ENCODE results near the gene MRPL12. TPM values are rescaled to one million over a fixed set of nuclear protein-coding genes. Genes with fewer than 3 reads are reported as not detected.

Gene MRPL12
- total RNA-seq, 4 donors from 2014 or later, result 26.1 to 63.3 (median 35.8) TPM

- TF ChIP-seq POLR2A (IDR thresholded peaks at IDR 0.05), result no peak
- TF ChIP-seq EP300 (IDR thresholded peaks at IDR 0.05), result no peak
- TF ChIP-seq, protein P1, sequence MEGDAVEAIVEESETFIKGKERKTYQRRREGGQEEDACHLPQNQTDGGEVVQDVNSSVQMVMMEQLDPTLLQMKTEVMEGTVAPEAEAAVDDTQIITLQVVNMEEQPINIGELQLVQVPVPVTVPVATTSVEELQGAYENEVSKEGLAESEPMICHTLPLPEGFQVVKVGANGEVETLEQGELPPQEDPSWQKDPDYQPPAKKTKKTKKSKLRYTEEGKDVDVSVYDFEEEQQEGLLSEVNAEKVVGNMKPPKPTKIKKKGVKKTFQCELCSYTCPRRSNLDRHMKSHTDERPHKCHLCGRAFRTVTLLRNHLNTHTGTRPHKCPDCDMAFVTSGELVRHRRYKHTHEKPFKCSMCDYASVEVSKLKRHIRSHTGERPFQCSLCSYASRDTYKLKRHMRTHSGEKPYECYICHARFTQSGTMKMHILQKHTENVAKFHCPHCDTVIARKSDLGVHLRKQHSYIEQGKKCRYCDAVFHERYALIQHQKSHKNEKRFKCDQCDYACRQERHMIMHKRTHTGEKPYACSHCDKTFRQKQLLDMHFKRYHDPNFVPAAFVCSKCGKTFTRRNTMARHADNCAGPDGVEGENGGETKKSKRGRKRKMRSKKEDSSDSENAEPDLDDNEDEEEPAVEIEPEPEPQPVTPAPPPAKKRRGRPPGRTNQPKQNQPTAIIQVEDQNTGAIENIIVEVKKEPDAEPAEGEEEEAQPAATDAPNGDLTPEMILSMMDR (IDR thresholded peaks at IDR 0.05), result no peak
- Histone ChIP-seq H3K27ac (no peak overlapping the region), H3K4me1 (peaks cover 0 to 32% (median 5%) of the 10 kb centered on the region in 4 donors), H3K27me3 (peaks cover 2 to 16% of the 10 kb centered on the region in 2 donors), H3K4me3 (no peak overlapping the region), H3K36me3 (no peaks in the 10 kb centered on the region), H3K9me3 (no peaks in the 10 kb centered on the region)
- 87 to 88% methylated on average over 23 of the region's 23 CpGs for WGBS, 2 donors
- no peak for DNase-seq (ENCODE audit: low spot score in 2 of 2)
Observed at GRCh38 chr17:81727324-81728031, 24.3 kb downstream of the MRPL12 start.

DNA sequence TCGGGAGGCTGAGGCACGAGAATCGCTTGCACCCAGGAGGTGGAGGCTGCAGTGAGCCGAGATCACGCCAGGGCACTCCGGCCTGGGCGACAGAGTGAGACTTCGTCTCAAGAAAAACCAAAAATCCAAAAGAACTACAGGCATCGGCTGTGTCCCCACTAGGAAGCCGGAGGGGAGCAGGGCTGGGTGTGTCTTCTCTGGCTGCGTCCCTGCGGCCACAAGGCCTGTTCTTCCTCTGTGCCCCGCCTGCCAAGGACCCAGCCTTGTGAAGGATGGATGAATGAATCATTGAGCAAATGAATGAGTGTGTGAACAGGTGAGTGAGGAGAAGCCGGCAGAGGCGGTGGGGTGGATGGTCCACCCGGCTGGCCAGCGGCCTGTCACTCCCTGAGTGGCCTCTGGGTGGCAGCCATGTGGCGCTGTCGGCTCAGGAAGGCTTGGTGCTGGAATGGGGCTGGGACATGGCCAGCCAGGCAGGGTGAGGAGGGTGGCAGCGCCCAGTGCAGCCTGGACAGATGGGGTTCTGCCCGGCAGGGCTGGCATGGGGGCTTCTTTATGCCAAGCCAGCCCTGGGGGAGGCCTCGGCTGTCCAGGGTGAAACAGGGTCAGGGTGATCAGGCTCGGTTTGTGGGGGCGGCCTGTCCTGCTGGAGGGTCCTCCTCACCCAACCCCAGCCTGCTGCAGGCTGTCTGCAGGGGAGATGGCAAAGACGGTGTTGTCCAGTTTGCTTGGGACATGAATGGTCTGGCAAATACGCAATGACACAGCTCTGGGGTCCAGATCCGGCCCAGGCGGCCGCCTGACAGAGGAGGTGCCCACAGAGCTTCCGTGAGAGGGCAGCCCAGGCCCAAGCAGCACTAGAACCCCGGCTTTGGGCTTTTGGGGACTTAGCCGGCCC, 30.6 kb downstream of the MRPL12 start:
- H3K9me3 ChIP-seq, result no peaks in the 10 kb centered on the region
- no peaks in the 10 kb centered on the region for H3K36me3 ChIP-seq
- peaks cover 0 to 40% of the 10 kb centered on the region in 2 donors for H3K27me3 ChIP-seq
- DNase-seq (ENCODE audit: low spot score in 2 of 2), result peak; percentile 67 to 77
- WGBS, 2 donors, result 33 to 45% methylated on average over 27 to 32 of the region's 32 CpGs
- no peak overlapping the region for H3K4me3 ChIP-seq
- H3K27ac ChIP-seq, result no peak overlapping the region
- peaks cover 0 to 30% (median 0%) of the 10 kb centered on the region in 4 donors for H3K4me1 ChIP-seq
- peak in 1 of 2 donors; percentile 42 for TF ChIP-seq EP300 (IDR thresholded peaks at IDR 0.05)
- no peak for TF ChIP-seq POLR2A (IDR thresholded peaks at IDR 0.05)
- TF ChIP-seq, protein P1 (IDR thresholded peaks at IDR 0.05), result peak; percentile 87 to 96 (median 95)

DNA sequence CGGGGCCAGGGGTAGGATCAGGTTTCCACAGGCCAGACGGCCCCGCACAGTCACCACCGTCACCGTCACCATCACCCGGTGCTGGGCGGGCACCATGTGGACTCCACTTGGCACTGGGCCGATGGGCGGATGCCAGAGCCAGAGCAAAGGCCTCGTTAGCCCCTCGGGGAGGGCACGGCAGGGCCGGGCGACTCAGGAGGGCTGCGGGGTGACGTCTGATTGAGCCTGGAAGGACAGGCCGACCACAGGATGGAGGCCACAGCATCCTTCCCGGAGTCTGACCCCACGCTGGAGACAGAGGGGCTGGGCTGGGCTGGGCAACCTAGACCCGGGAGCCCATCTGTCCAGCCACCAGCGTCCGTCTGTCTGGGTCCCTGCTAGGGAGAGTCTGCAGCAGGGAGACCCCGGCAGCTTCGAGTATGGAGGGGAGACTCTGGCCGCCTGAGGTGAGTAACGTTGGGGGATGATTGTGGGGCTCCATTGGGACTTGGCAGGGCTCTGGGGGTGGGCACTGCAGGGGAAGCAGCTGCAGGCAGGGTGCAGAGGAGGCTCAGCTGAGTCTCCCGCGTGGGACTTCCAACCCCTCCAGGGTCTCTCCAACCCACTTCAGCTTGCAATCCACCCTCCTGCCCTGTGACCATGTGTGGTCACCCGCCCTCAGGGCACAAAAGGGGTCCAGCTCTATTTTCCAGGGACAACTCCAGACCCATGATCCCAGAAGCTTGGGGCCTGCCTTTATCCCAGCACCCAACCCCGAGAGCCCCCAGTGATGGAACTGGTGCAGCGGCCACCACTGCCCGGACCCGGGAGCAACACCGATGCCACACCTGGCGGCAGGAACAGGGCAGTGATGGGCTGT, 31.5 kb downstream of the MRPL12 start:
- peaks cover 0 to 30% (median 0%) of the 10 kb centered on the region in 4 donors for H3K4me1 ChIP-seq
- no peak for DNase-seq (ENCODE audit: low spot score in 2 of 2)
- TF ChIP-seq EP300 (IDR thresholded peaks at IDR 0.05) (no peak), POLR2A (IDR thresholded peaks at IDR 0.05) (no peak)
- TF ChIP-seq, protein P1 (IDR thresholded peaks at IDR 0.05), result no peak
- WGBS, 2 donors, result 67 to 77% methylated on average over 25 to 31 of the region's 35 CpGs
- no peaks in the 10 kb centered on the region for H3K36me3 ChIP-seq
- H3K27ac ChIP-seq, result no peak overlapping the region
- peaks cover 0 to 42% of the 10 kb centered on the region in 2 donors for H3K27me3 ChIP-seq
- no peaks in the 10 kb centered on the region for H3K9me3 ChIP-seq
- no peak overlapping the region for H3K4me3 ChIP-seq

GRCh38 chr17:81735264-81736102, 32.3 kb downstream of the MRPL12 start:
- H3K27ac ChIP-seq, result no peak overlapping the region
- H3K4me3 ChIP-seq, result peak overlapping the region in 2 of 4 donors; percentile 1 to 3
- peaks cover 0 to 45% of the 10 kb centered on the region in 2 donors for H3K27me3 ChIP-seq
- peaks cover 0 to 26% (median 0%) of the 10 kb centered on the region in 4 donors for H3K4me1 ChIP-seq
- TF ChIP-seq POLR2A (IDR thresholded peaks at IDR 0.05) (no peak), EP300 (IDR thresholded peaks at IDR 0.05) (no peak)
- TF ChIP-seq, protein P1 (IDR thresholded peaks at IDR 0.05), result no peak
- 40 to 45% methylated on average over 24 to 27 of the region's 30 CpGs for WGBS, 2 donors
- no peaks in the 10 kb centered on the region for H3K36me3 ChIP-seq
- H3K9me3 ChIP-seq, result no peaks in the 10 kb centered on the region
- no peak for DNase-seq (ENCODE audit: low spot score in 2 of 2)

Measured in tibial nerve (tissue), 4 donors.